ENCODE results near the gene WDFY4. TPM values are rescaled to one million over a fixed set of nuclear protein-coding genes. Genes with fewer than 3 reads are reported as not detected.

Gene WDFY4
- total and polyA plus RNA-seq, 2 of the 4 experiments (the other 2 are of a cell fraction), result not detected

DNA sequence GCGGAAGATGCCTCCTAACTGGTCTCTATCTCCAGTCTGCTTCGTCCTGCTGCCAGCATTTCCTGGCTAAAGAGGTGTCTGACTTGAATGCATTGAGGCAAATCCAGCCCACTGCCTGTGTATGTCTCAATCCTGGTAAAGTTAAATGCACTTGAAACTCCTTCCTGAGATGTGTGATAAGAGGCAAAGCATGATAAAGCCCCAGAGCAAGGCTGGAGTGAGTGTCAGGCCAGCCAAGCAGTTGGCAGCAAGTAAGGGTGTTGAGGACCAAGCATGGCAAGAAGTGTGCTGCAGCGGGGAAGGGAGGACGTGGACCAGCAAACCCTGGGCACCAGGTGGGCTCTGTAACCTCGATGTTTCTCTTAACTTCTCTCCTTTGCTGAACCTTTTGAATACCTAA, 225.9 kb downstream of the WDFY4 start:
- Histone ChIP-seq H4K91ac (ENCODE audit: insufficient read depth, low read depth, low read length) (no peak overlapping the region), H3K23ac (ENCODE audit: low read depth, low read length) (no peak overlapping the region), H3K14ac (replicated peaks; ENCODE audit: low read depth, low read length) (no peak overlapping the region), H3K9ac (ENCODE audit: low read depth, low read length) (no peak overlapping the region), H2AFZ (replicated peaks; ENCODE audit: low read length, poor library complexity) (no peak overlapping the region), H3K9me1 (ENCODE audit: insufficient read depth, low read length) (no peaks in the 10 kb centered on the region), H3K27ac (ENCODE audit: insufficient read depth, low read length) (no peak overlapping the region), H2AK5ac (ENCODE audit: low read depth, low read length) (no peak overlapping the region), H2BK15ac (ENCODE audit: low read depth, low read length) (no peak overlapping the region), H3K56ac (ENCODE audit: extremely low read depth, insufficient read depth, low read length) (no peak overlapping the region), H3K4me1 (ENCODE audit: control insufficient read depth, insufficient read depth, low read length) (no peaks in the 10 kb centered on the region), H4K5ac (ENCODE audit: low read depth, low read length) (no peak overlapping the region), H4K20me1 (ENCODE audit: insufficient read depth, low read length) (no peaks in the 10 kb centered on the region), H3K9me3 (ENCODE audit: control insufficient read depth, insufficient read depth, low read length) (no peaks in the 10 kb centered on the region), H2BK120ac (ENCODE audit: low read depth, low read length) (no peak overlapping the region), H3K36me3 (ENCODE audit: control insufficient read depth, insufficient read depth, low read length) (no peaks in the 10 kb centered on the region), H3K4ac (ENCODE audit: low read depth, low read length) (no peak overlapping the region), H2BK5ac (ENCODE audit: low read depth, low read length, poor library complexity, severe bottlenecking) (no peak overlapping the region), H3K4me2 (ENCODE audit: low read depth, low read length) (no peak overlapping the region), H3K18ac (ENCODE audit: low read depth, low read length) (no peak overlapping the region), H4K8ac (ENCODE audit: low read depth in 2 of 2, low read length in 2 of 2) (no peak overlapping the region), H2BK20ac (ENCODE audit: low read depth, low read length) (no peak overlapping the region), H3K4me3 (ENCODE audit: insufficient read depth, low read depth, low read length) (no peak overlapping the region), H2AK9ac (replicated peaks; ENCODE audit: low read depth, low read length, poor library complexity) (no peak overlapping the region), H3K27me3 (ENCODE audit: control insufficient read depth, insufficient read depth, low read length) (peaks cover 14% of the 10 kb centered on the region), H3K79me1 (ENCODE audit: low read depth in 1 of 2, low read length in 2 of 2) (no peaks in the 10 kb centered on the region)
- POLR2A ChIA-PET (ENCODE audit: unreplicated experiment), result no interaction called here
- intact Hi-C loops (cut with micrococcal nuclease) (no loop called here), in situ Hi-C loops (cut with MboI; ENCODE audit: low sequenced_read_pairs) (no loop called here), dilution Hi-C loops (cut with HindIII; ENCODE audit: low sequenced_read_pairs, unreplicated experiment) (no loop called here)
- DNase-seq, result no peak
- no peak for ATAC-seq (ENCODE audit: low read depth)
- no TSS peak for BruUV-seq (replicated peaks)
- CTCF ChIA-PET, result no interaction called here
- no peak for TF ChIP-seq FOS (IDR thresholded peaks at IDR 0.05; ENCODE audit: low read depth, low read length)
- no peak for TF ChIP-seq MAFK (IDR thresholded peaks at IDR 0.05; ENCODE audit: low read depth, low read length)
- no peak for TF ChIP-seq POLR2A (IDR thresholded peaks at IDR 0.05; ENCODE audit: low read depth, low read length)
- TF ChIP-seq, protein P1, sequence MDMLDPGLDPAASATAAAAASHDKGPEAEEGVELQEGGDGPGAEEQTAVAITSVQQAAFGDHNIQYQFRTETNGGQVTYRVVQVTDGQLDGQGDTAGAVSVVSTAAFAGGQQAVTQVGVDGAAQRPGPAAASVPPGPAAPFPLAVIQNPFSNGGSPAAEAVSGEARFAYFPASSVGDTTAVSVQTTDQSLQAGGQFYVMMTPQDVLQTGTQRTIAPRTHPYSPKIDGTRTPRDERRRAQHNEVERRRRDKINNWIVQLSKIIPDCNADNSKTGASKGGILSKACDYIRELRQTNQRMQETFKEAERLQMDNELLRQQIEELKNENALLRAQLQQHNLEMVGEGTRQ (IDR thresholded peaks at IDR 0.05; ENCODE audit: low read depth, low read length), result no peak
- TF ChIP-seq CEBPB (IDR thresholded peaks at IDR 0.05; ENCODE audit: low read depth, low read length), result no peak
- TF ChIP-seq, protein P2, sequence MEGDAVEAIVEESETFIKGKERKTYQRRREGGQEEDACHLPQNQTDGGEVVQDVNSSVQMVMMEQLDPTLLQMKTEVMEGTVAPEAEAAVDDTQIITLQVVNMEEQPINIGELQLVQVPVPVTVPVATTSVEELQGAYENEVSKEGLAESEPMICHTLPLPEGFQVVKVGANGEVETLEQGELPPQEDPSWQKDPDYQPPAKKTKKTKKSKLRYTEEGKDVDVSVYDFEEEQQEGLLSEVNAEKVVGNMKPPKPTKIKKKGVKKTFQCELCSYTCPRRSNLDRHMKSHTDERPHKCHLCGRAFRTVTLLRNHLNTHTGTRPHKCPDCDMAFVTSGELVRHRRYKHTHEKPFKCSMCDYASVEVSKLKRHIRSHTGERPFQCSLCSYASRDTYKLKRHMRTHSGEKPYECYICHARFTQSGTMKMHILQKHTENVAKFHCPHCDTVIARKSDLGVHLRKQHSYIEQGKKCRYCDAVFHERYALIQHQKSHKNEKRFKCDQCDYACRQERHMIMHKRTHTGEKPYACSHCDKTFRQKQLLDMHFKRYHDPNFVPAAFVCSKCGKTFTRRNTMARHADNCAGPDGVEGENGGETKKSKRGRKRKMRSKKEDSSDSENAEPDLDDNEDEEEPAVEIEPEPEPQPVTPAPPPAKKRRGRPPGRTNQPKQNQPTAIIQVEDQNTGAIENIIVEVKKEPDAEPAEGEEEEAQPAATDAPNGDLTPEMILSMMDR (conservative IDR thresholded peaks at IDR 0.05; ENCODE audit: low read depth, low read length), result no peak
- TF ChIP-seq MXI1 (IDR thresholded peaks at IDR 0.05; ENCODE audit: borderline replicate concordance, low read depth, low read length), result no peak
- no peak for TF ChIP-seq RFX5 (IDR thresholded peaks at IDR 0.05; ENCODE audit: low read depth, low read length)
- TF ChIP-seq RCOR1 (IDR thresholded peaks at IDR 0.05; ENCODE audit: insufficient replicate concordance, low read length), result no peak
- TF ChIP-seq MAZ (IDR thresholded peaks at IDR 0.05; ENCODE audit: borderline replicate concordance, low read depth, low read length), result no peak
- TF ChIP-seq RAD21 (IDR thresholded peaks at IDR 0.05; ENCODE audit: low read length), result no peak
- no peak for TF ChIP-seq BHLHE40 (IDR thresholded peaks at IDR 0.05; ENCODE audit: low read depth, low read length)
- WGBS, 2 experiments (ENCODE audit: extremely low coverage in 2 of 2, insufficient read length in 1 of 2), result no CpG with 5 or more reads among the region's 5 CpGs

Data from IMR-90 (cell line).